PFSK-1 (cell line): ENCODE measurements around the gene YIPF5.

Experiments
- FOXP2 ChIP-seq: optimal IDR thresholded peaks from 2 replicates; pipeline ENCODE3; 2011; ENCODE audit warnings: borderline replicate concordance, control low read depth, inconsistent platforms; ENCODE audit not compliant: insufficient read depth; ENCODE audit errors: extremely low read length, extremely low read depth
- POLR2AphosphoS5 ChIP-seq: IDR thresholded peaks from 2 replicates; pipeline ENCODE4 v1.6.1; 2012; ENCODE audit warnings: low read depth, mild to moderate bottlenecking, control low read depth, low read length, moderate library complexity
- SIN3A ChIP-seq: IDR thresholded peaks from 2 replicates; pipeline ENCODE4 v1.6.1; 2012; ENCODE audit warnings: mild to moderate bottlenecking, low read length, moderate library complexity, borderline replicate concordance; ENCODE audit not compliant: insufficient read depth
- TAF1 ChIP-seq: IDR thresholded peaks from 2 replicates; pipeline ENCODE4 v1.6.1; 2012; ENCODE audit warnings: low read length, control low read depth, borderline replicate concordance; ENCODE audit not compliant: insufficient read depth
- TF ChIP-seq, protein P1 (sequence below), 2 experiments: IDR thresholded peaks; 2 replicates each; pipeline versions ENCODE4 v1.6.1 to v1.8.0; 2011 to 2012; ENCODE audit warnings: low read depth in 2 of 2, low read length in 2 of 2, control low read depth in 1 of 2, inconsistent platforms in 1 of 2, mild to moderate bottlenecking in 1 of 2, moderate library complexity in 1 of 2; ENCODE audit not compliant: insufficient read depth in 1 of 2

Gene YIPF5

DNA sequence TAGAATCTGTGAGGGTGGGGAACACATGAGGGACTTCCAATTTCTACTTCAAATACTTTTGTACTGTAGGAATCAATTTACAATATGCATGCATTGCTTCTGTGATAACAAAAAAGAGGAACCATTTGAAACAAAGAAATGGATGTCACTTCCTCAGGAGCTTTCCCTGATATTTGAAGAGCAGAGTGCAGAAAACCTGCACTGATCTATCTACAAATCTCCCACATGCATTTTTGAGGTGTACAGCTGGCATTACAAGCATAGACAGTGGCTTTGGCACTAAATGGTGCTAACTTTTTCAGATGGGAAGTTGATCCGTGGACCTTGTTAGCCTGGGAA lies 27.7 kb downstream of the YIPF5 start:
- TF ChIP-seq POLR2AphosphoS5 (no peak), TAF1 (no peak), FOXP2 (no peak), SIN3A (no peak)
- TF ChIP-seq, protein P1, sequence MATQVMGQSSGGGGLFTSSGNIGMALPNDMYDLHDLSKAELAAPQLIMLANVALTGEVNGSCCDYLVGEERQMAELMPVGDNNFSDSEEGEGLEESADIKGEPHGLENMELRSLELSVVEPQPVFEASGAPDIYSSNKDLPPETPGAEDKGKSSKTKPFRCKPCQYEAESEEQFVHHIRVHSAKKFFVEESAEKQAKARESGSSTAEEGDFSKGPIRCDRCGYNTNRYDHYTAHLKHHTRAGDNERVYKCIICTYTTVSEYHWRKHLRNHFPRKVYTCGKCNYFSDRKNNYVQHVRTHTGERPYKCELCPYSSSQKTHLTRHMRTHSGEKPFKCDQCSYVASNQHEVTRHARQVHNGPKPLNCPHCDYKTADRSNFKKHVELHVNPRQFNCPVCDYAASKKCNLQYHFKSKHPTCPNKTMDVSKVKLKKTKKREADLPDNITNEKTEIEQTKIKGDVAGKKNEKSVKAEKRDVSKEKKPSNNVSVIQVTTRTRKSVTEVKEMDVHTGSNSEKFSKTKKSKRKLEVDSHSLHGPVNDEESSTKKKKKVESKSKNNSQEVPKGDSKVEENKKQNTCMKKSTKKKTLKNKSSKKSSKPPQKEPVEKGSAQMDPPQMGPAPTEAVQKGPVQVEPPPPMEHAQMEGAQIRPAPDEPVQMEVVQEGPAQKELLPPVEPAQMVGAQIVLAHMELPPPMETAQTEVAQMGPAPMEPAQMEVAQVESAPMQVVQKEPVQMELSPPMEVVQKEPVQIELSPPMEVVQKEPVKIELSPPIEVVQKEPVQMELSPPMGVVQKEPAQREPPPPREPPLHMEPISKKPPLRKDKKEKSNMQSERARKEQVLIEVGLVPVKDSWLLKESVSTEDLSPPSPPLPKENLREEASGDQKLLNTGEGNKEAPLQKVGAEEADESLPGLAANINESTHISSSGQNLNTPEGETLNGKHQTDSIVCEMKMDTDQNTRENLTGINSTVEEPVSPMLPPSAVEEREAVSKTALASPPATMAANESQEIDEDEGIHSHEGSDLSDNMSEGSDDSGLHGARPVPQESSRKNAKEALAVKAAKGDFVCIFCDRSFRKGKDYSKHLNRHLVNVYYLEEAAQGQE (IDR thresholded peaks at IDR 0.05; ENCODE audit: insufficient read depth in 1 of 2, low read depth in 2 of 2, low read length in 2 of 2): no peak

DNA sequence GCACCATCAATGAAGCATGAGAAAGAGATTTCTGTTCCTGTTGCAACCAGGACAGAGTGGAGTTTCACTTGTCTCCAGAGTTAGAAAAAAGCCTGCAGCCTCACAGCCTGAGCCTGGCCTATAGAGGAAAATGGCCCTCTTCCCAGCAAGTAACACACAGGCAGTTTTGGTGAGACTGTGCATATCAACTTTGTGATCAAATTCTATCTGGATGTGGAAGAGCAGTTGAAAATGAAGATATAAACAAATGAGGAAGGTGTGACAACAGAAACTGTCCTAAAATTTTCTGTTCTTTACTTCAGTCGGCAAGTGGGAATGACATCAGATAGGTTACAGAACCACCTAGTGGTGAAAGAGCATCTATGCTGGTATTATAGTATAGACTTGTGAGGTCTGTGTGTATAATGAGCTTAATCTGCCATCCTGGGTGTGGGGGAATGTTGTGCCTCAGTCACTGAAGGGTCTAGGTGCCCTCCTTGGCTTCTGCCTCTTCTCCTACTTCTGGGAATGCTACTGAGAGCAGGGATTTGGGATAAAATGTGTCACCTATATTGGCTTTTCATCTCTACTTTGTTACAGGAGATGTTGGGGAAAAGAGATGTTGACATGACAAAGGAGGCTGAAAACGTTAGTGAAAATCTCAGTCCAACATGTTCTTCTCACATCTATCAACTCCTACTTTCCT lies 28.2 kb downstream of the YIPF5 start:
- TF ChIP-seq FOXP2 (no peak), SIN3A (no peak), POLR2AphosphoS5 (no peak), TAF1 (no peak)
- TF ChIP-seq, protein P1 (IDR thresholded peaks at IDR 0.05; ENCODE audit: insufficient read depth in 1 of 2, low read depth in 2 of 2, low read length in 2 of 2): no peak

DNA sequence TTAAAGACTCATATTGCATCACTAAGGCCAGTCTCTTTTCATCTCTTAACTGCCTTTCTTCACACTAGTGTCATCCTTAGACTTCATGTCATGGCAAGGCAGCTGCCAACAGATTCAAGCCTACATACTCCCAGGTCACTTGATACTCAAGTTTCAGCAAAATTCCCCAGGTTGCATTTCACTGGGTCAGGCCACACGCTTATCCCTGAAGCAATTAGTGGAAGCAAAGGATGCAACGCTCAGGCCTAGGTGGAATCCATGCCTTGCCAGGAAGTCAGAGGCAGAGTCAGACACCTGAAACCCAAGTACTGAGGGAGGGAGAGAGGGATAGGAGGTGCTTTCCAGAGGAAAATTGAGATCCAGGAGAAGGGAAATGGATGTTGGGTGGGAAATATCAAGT lies 28.9 kb downstream of the YIPF5 start:
- TF ChIP-seq TAF1 (no peak), FOXP2 (no peak), SIN3A (no peak), POLR2AphosphoS5 (no peak)
- TF ChIP-seq, protein P1 (IDR thresholded peaks at IDR 0.05; ENCODE audit: insufficient read depth in 1 of 2, low read depth in 2 of 2, low read length in 2 of 2): no peak

DNA sequence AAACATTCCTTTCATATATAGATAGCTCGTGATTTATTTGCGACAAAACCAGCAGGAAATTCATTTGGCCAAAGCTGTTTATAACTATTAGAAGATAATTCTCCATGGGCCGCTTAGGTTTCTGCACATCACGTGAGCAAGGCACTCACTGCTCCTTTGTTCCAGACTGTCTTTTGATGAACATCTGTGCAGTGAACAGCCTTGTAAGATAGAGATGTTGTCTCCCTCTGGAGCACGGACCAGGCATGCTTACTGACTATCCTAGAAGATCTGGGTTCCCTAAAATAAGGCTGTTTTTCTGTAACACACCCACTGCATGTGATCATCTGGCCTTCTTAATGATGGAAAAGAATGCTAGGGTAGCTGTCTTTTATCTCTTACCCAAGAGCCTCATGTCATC lies 30.9 kb downstream of the YIPF5 start:
- no peak for TF ChIP-seq POLR2AphosphoS5
- TF ChIP-seq FOXP2: no peak
- no peak for TF ChIP-seq SIN3A
- TF ChIP-seq, protein P1 (IDR thresholded peaks at IDR 0.05; ENCODE audit: insufficient read depth in 1 of 2, low read depth in 2 of 2, low read length in 2 of 2): no peak
- TF ChIP-seq TAF1: no peak

DNA sequence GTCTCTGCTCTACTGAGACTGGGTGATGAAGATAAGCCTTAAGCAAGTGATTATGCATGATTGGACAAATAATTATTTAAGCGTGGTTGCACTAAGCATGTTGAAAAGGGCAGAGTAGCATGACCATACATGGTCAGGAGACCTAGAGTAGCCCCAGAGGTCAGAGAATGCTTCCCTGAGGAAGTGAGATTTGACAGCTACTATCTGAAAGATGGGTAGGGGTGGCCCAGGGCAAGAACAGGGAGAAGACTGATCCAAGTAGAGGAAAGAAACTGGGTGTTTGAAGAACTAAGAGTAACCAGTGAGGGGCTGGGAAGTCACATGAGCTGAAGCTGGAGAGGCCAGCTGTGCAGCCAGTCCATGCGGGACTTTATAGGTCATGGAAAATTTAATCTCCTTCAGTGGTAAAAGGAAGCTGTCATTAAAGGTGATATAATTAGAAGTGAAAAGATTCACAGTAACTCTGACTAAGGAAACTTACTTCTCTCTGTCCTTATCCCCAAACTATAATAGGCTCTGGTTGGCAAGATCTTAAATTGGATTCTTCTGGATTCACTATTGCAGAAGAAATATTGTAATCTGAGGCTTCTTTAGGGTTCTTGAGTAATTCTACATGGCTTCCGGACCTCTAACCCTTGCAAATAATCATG lies 35.2 kb downstream of the YIPF5 start:
- TF ChIP-seq POLR2AphosphoS5 (no peak), FOXP2 (no peak), TAF1 (no peak), SIN3A (no peak)
- TF ChIP-seq, protein P1 (IDR thresholded peaks at IDR 0.05; ENCODE audit: insufficient read depth in 1 of 2, low read depth in 2 of 2, low read length in 2 of 2): no peak
